GM15510 (cell line): Measurements from ENCODE around the gene EPB41L1.

Source experiments
- POLR2A ChIP-seq: IDR thresholded peaks from 3 replicates; pipeline ENCODE4 v1.6.1; 2011; ENCODE audit warnings: borderline replicate concordance; ENCODE audit not compliant: insufficient read length; ENCODE audit errors: extremely low read depth

Gene EPB41L1

GRCh38 chr20:36158160-36158741, 3.7 kb downstream of the EPB41L1 start:
- no peak for TF ChIP-seq POLR2A

- no peak for TF ChIP-seq POLR2A
Measured at GRCh38 chr20:36159833-36160232, 5.3 kb downstream of the EPB41L1 start.

DNA sequence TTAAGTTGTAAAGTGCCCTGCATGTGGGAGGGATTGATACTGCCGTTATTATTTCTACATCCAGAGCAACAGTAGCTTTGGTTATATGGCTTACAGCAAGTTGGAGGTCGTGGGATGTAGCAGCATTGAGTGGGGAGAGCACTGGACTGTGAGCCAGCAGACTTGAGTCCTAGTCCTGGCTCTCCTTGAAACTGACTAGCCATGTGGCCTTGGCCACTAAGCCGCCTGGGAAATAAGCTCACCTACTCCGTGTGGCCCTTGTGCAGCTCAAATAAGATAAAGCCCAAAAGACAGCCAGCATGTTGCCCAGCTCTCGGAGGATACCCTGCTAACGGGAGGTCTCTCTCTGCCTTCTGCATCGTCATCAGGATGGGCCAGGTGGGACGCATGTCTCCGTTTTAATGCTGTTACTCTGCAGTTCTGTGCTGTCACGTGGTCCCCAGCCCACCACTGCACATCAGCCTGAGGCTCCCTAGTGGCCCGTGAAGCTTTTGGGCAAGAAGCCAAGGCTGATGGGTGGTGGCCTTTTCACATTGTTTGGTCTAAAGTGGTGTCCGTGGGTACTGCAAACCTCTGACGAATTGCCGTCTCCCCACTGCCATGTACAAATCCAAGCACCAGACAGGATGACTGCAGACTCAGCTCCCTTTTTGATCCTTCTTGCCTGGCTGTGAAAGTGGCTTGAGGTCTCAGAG, 7.9 kb downstream of the EPB41L1 start:
- TF ChIP-seq POLR2A, result no peak

GRCh38 chr20:36167902-36168503, 13.5 kb downstream of the EPB41L1 start:
- no peak for TF ChIP-seq POLR2A

DNA sequence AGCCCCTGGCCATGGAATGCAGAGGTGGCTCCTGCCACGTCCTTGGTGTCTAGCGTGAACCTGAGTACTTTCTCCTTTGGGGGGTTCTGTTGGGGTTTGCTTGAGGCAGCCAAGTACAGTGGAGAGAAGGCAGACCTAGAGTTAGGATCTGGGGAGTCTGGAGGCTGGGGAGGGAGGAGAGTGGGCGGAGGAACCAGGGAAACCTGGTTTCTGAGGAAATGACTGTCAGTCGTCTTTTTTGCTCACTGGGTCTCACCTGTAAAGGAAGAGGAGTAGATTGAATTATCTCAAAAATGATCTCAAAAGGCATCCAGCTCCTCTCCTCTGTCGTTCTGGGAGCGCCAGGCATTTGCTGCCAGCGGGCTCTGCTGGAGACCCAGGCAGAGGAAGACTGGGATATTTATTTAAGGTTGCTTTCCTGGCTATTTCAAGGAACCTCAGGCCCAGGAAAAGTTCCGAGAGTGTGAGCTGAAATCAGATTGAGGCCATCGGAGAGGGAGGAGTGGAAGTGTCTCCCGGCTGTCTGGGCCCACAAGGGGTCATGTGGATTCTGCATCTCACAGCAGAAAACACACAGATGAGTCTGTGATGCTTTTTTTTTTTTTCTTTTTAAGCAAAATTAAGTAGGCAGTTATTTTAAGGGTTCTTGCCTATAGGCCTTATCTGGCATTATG, 16.1 kb downstream of the EPB41L1 start:
- no peak for TF ChIP-seq POLR2A

DNA sequence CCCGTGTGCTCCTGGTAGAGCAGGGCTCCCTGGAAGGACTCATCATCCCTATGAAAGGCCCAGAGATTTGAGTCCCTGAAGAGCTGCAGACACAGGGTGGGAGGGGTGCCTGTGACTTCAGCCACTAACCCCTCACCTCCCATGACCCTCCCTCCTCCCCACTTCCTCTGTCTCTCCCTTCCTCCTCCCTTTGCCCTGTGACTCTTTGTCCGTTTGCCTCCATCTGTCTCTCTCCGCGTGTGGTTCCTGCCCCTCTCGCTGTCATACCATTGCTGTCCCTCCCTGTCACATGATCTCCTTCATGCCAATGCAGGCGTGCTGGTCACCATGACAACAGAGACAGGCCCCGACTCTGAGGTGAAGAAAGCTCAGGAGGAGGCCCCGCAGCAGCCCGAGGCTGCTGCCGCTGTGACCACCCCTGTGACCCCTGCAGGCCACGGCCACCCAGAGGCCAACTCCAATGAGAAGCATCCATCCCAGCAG, 19.0 kb downstream of the EPB41L1 start:
- no peak for TF ChIP-seq POLR2A

GRCh38 chr20:36175016-36175415, 20.5 kb downstream of the EPB41L1 start:
- no peak for TF ChIP-seq POLR2A

- no peak for TF ChIP-seq POLR2A
Measured at GRCh38 chr20:36175475-36175995, 21.0 kb downstream of the EPB41L1 start.

- no peak for TF ChIP-seq POLR2A
Measured at GRCh38 chr20:36177716-36178115, 23.2 kb downstream of the EPB41L1 start.

- TF ChIP-seq POLR2A, result no peak
Measured at GRCh38 chr20:36179170-36179945, 24.8 kb downstream of the EPB41L1 start.

DNA sequence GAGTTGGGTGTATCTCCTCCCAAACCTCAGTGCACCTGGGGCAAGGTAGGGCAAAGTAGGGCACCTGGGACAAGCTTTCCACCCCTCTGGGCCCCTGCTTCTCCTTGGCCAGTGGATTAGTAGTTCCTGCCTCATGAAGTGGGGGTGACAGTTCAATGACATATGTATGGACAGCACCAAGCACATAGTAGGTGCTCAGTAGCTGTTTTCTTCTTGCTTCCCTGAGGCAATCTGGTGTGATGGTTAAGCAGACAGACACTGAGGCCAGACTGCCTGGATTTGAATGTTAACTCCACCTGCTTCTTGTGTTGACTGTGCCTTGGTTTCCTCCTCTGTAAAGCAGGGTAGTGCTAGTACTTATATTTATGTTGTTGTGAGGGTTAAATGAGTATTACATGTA, 25.8 kb downstream of the EPB41L1 start:
- TF ChIP-seq POLR2A, result no peak

- no peak for TF ChIP-seq POLR2A
Measured at GRCh38 chr20:36181934-36182603, 27.5 kb downstream of the EPB41L1 start.

DNA sequence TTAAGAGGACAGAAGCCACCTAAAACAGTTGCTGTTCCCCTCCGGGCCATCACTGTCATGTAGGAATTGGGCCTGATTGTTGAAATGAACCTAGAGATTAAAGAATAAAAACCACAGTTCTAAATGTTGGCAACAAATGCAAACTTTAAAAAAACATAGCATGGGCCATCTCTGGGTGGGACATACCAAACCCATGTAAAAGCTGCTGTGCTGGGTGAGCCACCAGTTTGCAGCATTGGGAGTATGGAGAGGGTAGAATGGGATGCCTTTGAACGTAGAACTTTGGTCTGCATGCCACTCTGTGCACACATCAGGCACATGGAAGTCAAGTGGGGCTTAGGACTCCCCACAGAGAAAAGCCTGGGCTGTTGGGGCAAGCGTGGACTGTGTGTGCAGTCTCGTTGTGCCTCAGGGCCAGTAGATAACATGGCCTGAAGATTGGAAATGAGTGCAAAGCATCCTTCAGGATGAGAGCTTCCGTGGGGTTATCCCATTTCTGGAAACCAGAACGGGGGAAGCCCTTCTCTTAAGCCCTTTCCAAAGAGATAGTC, 28.1 kb downstream of the EPB41L1 start:
- no peak for TF ChIP-seq POLR2A
